ENCODE data around the gene FAM13A.

DNA sequence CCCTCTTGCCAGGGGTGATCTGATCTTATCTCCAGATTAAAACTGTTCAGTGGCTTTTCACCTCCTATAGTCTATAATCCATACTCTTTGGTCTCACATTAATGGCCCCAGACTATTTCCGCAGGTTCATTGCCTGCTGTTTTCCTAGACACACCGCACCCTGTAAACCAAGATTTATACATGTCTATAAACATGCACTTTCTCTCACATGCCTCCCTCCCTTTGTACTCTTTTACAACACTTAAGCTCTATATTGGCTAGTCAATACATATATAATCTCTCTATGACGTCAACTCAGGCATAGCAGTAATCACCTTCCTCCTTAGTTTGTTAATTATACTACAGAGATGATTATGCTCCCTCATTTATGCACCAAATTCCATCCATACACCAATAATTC, 188.5 kb downstream of the FAM13A start:
- TF ChIP-seq, protein P1, sequence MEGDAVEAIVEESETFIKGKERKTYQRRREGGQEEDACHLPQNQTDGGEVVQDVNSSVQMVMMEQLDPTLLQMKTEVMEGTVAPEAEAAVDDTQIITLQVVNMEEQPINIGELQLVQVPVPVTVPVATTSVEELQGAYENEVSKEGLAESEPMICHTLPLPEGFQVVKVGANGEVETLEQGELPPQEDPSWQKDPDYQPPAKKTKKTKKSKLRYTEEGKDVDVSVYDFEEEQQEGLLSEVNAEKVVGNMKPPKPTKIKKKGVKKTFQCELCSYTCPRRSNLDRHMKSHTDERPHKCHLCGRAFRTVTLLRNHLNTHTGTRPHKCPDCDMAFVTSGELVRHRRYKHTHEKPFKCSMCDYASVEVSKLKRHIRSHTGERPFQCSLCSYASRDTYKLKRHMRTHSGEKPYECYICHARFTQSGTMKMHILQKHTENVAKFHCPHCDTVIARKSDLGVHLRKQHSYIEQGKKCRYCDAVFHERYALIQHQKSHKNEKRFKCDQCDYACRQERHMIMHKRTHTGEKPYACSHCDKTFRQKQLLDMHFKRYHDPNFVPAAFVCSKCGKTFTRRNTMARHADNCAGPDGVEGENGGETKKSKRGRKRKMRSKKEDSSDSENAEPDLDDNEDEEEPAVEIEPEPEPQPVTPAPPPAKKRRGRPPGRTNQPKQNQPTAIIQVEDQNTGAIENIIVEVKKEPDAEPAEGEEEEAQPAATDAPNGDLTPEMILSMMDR (IDR thresholded peaks at IDR 0.05; ENCODE audit: poor library complexity) = no peak
- no peak for TF ChIP-seq EZH2 (IDR thresholded peaks at IDR 0.05; ENCODE audit: borderline replicate concordance)

Measured in hepatocyte (in vitro differentiated cells).